GM18511 (cell line): ENCODE results near the gene GVQW3.
"Not testable (repeated sequence)": the region's sequence is repeated elsewhere in the genome, so short reads cannot be mapped to it uniquely, and the experiment has no call there.

ENCODE experiments used
- ATAC-seq: cut with Tn5 transposase; IDR thresholded peaks from one replicate; pipeline ENCODE4 v1.9.1; 2021; ENCODE audit warnings: mild to moderate bottlenecking, moderate library complexity; ENCODE audit not compliant: unreplicated experiment

GVQW3 gene

DNA sequence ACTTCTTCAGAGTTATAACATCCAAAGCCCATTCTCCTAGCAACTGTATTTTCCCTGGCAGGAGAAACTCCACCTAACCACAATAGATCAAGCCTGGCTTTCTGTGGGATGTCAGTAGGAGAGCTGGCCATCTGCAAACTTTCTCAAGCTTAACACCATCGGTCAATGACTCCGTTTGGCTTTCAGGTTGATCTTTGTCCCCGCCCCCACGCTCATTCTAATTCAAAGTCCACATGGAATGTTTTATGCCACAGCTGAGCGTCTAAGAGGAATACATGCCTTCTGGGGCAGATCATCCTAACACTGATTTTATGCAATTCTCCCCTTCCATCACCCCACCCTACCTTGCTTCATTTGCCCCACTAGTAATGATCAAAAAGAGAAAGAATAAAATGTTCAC lies 4.8 kb downstream of the GVQW3 start:
- ATAC-seq: no peak

DNA sequence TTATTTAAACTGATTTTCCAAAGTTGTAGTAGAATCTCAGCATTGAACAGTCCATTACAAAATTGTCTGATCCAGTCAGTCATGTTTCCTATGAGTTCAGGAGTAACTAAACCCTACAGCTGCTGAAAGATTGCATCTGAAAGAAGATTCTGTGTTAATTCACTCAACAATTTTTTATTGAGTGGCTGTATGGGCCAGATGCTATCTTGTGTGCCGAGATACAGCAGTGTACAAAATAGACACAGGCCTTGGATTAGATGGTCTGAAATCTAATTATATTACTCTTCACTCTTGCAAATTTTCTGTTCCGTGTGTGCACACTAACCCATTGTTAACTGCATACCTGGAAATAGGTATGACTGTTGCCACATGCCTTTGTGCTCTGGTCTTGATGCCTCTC lies 7.3 kb downstream of the GVQW3 start:
- ATAC-seq: no peak

DNA sequence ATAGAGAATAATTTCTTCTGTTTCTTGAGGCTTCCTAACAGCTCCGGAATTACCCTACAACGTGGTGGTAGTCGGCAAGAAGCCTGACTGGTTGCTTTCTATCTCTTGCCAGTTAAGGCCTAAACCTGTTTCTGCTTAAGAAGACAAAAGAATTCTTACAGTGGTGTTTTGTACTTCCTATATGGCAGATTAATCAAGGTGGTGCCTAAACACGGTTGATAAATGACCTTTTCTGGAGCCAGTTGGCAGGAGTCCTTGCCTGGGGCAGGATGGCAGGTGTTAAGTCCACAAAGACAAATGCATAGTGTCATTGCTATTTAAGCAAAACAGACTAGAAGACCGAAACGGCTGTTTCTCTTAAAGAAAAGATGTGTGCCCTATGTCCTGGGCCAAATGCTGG lies 9.9 kb downstream of the GVQW3 start:
- no peak for ATAC-seq

DNA sequence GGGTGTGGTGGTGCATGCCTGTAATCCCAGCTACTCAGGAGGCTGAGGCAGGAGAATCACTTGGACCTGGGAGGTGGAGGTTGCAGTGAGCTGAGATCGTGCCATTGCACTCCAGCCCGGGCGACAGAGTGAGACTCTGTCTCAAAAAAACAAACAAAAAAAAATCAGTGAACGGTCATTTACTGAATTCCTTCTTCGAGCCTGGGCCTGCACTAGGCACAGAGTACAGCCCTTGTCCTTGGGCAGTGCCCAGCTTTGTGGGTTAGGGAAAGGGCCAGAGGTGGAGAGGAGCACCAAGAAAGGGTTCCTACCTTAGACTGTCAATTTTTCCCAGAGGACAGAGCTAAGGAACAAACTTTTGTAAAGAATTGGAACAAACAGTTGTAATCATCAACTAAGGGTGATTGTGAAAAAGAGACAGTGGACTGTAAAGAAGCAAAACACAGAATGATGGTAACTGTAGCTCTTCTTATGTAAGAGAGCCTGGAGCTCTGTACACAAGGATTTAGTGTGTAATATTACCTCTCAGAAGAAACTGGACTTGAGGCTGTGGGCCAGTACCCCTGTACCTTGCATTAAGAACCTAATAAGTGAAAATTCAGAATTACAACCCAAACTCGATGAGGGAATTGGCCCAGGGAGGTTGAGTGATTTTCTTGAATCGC lies 10.8 kb downstream of the GVQW3 start:
- no peak for ATAC-seq

DNA sequence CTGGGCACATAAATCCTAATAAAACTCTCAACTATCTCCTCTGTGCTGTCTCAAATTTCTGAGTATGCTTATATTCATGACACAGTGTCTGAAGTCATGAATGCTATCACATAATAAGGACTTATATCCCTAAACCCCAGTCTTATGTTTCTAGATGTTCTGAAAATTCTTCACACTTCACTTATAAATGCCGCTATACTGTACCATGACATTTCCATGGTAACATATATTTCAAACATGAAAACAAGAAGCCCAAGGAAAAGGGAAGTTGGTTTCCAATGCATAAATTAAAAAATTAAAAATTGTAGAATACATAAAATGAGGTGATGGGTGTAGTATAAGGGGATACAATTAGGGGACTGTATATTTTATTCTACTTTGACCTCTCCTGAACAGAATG lies 11.7 kb downstream of the GVQW3 start:
- ATAC-seq: no peak

DNA sequence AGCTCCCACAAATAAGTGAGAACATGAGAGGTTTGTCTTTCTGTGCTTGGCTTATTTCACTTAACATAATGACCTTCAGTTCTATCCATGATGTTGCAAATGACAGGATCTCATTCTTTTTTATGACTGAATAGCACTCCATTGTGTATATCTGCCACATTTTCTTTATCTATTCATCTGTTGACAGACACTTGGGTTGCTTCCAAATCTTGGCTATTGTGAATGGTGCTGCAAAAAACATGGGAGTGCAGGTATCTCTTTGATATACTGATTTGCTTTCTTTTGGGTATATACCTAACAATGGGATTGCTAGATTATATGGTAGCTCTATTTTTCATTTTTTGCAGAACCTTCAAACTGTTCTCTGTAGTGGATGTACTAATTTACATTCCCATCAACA lies 13.3 kb downstream of the GVQW3 start:
- ATAC-seq: no peak

DNA sequence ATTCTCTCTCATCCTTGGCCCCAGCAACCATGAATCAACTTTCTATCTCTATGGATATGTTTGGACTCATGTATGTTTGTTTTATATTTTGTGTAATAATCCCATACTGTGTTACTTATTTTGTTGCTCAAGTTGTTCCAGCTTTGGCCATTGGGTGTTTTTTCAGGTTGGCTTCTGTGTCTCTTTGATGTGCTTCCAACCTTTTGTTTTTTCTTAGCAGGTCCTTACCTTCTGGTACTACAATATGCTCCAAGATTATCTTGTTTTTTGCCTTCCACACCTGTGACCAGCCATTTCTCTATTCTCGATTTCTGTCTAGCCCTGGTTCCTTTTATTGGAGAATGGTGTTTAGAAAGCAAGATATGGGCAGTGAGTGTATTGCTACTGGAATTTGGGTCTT lies 14.2 kb downstream of the GVQW3 start:
- no peak for ATAC-seq

DNA sequence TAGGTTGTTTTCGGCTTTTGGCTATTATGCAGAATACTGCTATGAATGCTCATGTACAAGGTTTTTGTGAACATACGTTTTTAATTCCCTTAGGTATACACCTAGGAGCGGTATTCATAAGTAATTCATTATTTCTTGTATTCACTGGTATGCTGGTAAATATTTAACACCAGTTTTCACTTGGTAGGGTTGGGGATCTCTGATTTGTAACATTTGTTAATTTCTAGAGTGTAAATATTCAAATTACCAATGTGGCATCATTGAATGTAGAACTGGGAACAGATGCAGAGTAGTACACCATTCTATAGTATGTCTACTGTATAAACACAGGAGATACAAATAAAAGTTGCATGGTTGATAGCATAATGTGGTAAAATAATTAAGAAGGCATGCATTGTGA lies 16.3 kb downstream of the GVQW3 start:
- peak; percentile 63 for ATAC-seq

DNA sequence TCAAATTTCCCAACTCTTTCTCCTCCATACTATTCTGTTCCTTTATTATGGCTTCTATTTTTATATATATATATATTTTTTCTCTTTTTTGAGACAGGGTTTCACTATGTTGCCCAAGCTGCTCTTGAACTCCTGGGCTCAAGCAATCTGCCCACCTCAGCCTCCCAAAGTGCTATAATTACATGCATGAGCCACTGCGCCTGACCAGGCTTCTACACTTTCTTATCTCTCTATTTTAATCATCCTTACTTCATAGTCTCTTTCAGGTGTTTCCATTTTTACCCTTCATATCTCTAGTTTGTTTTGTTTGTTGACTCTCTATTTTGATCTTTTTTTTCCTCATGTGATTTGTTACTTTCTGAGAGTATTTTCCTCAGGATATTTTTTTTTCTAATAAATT lies 19.8 kb downstream of the GVQW3 start:
- no peak for ATAC-seq

DNA sequence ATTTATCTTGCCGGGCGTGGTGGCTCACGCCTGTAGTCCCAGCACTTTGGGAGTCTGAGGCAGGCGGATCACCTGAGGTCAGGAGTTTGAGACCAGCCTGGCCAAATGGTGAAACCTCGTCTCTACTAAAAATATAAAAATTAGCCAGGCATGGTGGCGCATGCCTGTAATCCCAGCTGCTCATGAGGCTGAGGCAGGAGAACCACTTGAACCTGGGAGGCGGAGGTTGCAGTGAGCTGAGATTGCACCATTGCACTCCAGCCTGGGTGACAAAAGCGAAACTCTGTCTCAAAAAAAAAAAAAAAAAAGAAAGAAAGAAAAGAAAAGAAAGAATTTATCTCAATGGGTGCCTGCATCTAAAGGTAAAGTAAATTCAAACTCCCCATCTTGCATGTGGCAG lies 20.4 kb downstream of the GVQW3 start:
- ATAC-seq: not testable (repeated sequence)

DNA sequence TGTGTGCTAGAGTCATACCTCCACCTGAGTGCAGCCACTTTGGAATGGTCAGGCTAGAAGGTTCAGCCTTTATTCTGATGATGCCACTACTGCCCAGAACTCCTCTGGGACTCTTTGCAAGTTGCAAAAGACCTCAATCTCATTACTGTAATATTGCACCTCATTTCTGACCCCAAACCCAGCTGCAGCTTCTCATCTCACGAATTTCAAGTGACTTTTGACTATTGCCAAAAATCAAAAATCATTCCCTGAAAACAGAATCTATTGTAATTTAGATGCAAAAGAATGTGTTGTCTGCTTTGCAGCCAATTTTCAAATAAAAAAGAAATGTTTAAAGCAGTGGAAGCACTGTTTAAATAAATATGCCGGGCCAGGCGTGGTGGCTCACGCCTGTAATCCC lies 25.2 kb downstream of the GVQW3 start:
- ATAC-seq: no peak

DNA sequence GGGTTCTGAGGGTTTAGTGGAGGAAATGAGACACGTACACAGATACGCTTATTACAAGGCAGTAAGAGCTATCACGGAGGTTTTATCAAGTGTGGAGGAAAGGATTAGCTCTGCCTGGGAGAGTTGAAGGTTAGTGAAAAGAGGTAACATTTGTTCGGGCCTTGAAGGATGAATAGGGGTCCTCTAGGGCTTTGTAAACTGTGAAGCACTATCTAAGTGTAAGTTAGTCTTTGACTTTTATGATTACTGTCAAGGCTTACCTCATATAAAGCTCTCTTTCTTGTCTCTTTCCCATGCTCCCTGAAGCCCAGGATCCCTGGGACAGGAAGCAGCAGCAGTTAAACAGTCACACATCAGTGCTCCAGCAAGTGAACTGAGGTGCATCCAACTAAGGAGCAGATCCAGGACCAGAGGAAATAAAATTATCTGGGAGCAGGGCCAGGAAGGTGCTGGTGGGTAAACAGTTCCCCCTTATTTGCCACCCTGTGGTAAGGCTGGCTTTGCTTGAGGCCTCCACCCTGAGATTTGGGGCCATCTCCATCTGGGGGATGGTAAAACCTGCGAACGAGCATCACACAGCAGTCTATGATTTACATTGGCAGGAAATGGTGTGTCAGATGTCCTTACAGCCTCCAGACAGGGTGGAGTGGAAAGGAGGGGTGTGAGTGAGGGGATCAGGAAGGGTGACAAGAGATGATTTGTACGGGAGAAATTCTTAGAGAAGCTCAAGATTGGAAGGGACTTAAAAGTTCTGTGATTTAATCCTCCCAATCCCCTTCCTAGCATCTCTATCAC lies 27.2 kb downstream of the GVQW3 start:
- ATAC-seq: no peak

DNA sequence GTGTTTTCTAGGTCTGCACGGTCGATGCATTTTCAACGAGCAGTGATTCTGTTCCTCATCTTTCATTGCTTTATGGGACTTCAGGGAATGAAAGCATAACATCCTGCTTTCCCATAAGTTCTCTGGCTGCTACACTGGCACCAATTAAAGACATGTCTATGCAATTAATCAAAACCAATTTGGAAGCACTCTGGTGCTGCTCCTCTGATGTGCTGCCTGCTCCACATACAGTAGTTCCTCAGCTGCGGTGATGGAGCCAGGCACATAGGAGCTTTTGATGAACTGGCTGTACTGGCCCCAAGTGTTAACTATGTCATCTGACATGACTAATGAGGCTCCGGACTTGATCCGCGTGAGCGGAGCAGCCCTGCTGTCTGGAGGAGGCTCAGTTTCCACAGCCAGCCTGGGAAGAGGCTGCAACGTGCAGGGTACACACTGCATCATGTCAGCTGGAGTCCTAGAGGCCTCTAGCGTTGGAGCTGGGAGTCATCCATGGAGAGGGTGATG lies 29.8 kb downstream of the GVQW3 start:
- no peak for ATAC-seq

DNA sequence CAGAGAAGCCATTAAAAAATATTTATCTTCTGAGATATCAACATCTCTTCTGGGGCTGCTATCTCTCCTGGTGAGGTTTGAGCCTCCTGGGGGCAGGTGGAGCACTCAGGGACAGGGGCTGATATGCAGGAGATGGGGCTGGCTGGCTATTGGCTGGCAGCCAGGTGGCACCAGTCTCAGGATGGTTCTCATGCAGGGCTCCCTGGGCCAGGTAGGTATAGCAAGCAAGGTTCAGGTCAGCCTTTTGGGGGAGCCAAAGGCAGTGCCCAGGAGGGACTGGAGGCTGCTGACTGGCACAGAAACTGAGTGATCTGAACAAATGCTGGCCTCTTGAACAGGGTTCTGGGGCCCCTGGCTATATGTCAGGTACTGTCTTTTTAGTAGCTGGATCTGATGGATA lies 34.0 kb downstream of the GVQW3 start:
- ATAC-seq: no peak

DNA sequence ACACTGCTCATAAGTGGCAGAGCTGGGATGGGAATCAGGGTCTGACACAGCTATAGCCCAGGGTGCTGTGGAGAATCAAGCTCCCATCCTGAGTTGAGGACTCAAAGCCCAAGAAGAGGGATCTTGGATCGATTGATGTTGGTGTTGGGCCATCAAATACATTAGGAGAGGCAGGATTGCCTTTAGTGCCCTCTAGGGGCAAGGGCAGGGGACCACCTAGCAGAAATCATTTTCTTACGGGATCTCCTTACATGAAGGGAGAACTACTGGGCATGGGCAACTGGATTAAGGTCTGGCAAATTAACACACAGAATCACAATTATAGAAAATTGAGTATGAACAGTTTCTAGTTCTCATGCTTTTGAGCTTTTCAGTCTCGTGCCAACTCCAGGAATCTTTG lies 38.8 kb downstream of the GVQW3 start:
- no peak for ATAC-seq

DNA sequence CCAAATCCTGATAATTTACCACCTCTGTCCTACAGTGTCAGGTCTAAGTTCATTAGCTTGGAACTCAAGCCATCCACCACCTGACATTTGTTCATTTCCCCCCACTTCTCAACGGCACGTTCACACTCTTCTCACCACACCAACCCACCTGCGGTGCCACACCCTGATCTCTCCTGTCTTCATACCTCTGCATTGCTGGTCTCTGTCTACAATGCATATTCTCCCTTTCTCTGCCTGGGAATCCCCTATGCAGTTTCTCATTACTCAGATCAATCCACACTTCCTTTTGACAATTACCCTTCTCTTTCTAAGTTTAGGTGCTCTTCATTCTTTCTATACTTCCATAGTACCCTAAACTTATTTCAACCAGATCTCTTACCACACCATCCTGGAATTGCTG lies 43.3 kb downstream of the GVQW3 start:
- ATAC-seq: no peak

DNA sequence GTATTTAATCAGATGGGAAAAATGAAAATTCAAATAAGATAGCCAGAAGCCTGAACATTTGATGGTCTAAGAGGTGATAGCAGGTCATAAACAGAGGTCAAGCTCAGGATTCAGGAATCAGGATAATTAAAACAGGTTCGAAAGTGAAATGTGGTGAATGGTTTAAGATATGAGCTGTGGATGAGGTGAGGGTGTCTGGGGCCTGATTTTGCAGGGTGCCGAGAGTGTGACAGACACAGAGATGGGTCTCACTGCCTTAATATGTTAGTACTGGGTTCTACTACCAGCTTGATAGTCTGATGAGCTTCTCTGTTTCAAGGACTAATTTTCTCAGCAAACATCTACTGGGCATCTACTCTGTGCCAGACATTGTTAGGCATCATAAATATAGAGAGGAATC lies 43.8 kb downstream of the GVQW3 start:
- no peak for ATAC-seq

DNA sequence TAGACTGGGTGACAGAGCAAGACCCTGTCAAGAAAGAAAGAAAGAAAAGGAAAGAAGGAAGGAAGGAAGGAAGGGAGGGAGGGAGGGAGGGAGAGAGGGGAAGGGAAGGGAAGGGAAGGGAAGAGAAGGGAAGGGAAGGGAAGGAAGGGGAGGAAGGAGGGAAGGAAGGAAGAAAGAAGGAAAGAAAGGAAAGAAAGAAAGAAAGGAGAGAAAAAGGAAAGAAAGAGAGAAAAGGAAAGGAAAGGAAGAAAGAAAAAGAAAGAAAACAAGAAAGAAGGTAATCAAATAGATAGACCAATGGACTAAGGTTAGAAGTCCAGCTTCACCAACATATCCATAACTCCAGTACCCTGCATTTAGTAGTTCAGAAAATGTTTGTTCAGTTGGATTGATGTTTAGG lies 45.5 kb downstream of the GVQW3 start:
- no peak for ATAC-seq

DNA sequence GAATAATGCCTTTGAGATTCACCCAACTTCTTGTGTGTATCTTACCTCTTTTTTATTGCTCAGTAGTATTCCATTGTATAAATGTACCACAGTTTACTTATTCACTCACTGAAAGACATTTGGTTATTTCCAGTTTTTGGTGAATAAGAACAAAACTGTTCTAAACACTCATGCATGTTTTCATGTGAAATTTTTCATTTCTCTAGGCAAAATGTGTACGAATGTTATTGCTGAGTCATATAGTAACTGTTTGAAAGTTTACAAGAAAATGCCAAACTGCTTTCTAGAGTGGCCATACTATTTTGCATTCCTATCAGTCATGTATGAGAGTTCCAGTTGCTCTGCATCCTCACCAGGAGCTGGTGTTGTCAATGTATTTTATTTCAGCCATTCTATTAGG lies 54.9 kb downstream of the GVQW3 start:
- ATAC-seq: no peak

DNA sequence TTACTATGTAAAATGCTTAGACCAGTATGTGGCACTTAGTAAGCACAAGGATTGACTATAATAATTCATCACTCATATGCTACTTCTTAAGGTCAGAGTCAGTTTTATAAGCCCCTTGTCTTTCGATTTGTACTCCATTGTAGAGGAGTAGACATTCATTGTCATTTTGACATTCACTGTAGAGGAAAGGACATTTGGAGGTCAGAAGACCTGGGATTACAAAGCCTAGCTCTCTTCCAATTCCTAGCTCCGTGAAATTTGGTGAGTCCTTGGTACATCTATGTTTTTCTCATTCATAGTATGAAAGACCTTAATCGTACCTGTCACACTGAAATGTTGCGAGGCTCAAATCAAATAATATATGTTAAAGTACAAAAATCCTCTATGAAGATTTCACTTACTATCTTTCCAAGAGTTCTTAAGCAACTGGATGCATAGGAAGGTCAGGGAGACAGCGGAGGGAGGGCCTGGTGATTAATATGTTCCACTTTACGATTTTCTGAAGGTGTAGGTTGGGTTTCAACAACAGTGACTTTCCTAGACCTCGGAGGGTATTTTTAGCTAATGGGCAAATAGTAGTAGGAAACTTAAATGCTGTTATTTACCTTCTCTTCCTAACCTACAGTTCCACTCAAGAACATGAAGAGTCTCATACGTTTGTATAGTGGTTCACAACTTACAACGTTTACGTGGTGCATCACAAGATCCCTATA lies 62.3 kb downstream of the GVQW3 start:
- no peak for ATAC-seq

DNA sequence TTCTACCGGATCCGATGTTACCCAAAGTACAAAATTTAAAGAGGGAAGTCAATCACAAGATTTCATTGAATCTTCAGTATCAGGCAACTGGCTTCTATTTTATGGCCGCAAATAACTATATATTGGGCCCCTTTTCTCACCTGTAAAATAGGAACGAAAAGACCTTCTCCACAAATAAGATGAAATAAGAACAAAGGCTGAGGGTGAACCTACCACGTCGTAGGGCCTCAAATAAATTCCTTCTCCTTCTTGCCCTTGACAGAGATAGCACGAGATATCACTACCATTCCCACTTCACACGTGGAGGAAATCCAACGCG lies 62.9 kb downstream of the GVQW3 start:
- no peak for ATAC-seq
